Caco-2 (cell line): ENCODE measurements around the gene FGF6. TPM values are rescaled to one million over a fixed set of nuclear protein-coding genes. Genes with fewer than 3 reads are reported as not detected.

Experiments used
- BruUV-seq: library from RNA; stranded (reverse); fragments of 400-500 nt; replicated peaks from 2 replicates; lab custom pipeline; 2021; lab: Mats Ljungman, UMichigan
- CTCF ChIA-PET: fragments of 300-600 bp; sonication (Branson Sonifier 250); formaldehyde crosslinking; loops from one replicate; lab custom pipeline; 2022; ENCODE audit warnings: antibody characterized with exemption; lab: Charles Lee
- POLR2A ChIA-PET: fragments of 300-600 bp; sonication (Branson Sonifier 250); formaldehyde crosslinking; loops from one replicate; lab custom pipeline; 2022; ENCODE audit warnings: antibody characterized with exemption; lab: Charles Lee
- DNase-seq, 2 experiments: peaks; one replicate each; pipeline versions ENCODE4 v3.0.0 to v3.0.0-alpha.2; 2020 to 2022
- H3K27me3 ChIP-seq: replicated peaks from 2 replicates; pipeline ENCODE4 v1.6.0; 2011; ENCODE audit warnings: low read length; ENCODE audit not compliant: control insufficient read depth, insufficient read depth
- H3K36me3 ChIP-seq: 2 replicates; pipeline ENCODE4 v1.5.1; 2011; ENCODE audit warnings: low read length; ENCODE audit not compliant: control insufficient read depth, insufficient read depth
- H3K4me1 ChIP-seq: fragments of 250-450 bp; sonication (Bioruptor Pico); 2 replicates; pipeline ENCODE4 v1.5.1; 2020; ENCODE audit warnings: mild to moderate bottlenecking
- H3K4me3 ChIP-seq: 2 replicates; pipeline ENCODE4 v1.5.1; 2011; ENCODE audit warnings: low read depth, mild to moderate bottlenecking, control low read depth, low read length
- H3K9me3 ChIP-seq: fragments of 250-450 bp; sonication (Bioruptor Pico); 2 replicates; pipeline ENCODE4 v1.5.1; 2020; ENCODE audit warnings: mild to moderate bottlenecking, moderate library complexity
- H3K27ac Mint-ChIP-seq: one replicate; pipeline ENCODE4 v1.8.0; 2022; ENCODE audit warnings: mixed read lengths; ENCODE audit not compliant: unreplicated experiment
- H3K27me3 Mint-ChIP-seq: one replicate; pipeline ENCODE4 v1.8.0; 2022; ENCODE audit warnings: mixed read lengths; ENCODE audit not compliant: insufficient read depth, unreplicated experiment
- H3K36me3 Mint-ChIP-seq: one replicate; pipeline ENCODE4 v1.8.0; 2022; ENCODE audit warnings: mild to moderate bottlenecking, mixed read lengths; ENCODE audit not compliant: insufficient read depth, unreplicated experiment
- H3K4me1 Mint-ChIP-seq: one replicate; pipeline ENCODE4 v1.8.0; 2022; ENCODE audit warnings: low read depth, mixed read lengths; ENCODE audit not compliant: unreplicated experiment
- H3K4me3 Mint-ChIP-seq: one replicate; pipeline ENCODE4 v1.8.0; 2022; ENCODE audit warnings: mild to moderate bottlenecking, moderate library complexity, mixed read lengths; ENCODE audit not compliant: unreplicated experiment
- H3K9me3 Mint-ChIP-seq: one replicate; pipeline ENCODE4 v1.8.0; 2022; ENCODE audit warnings: mixed read lengths; ENCODE audit not compliant: unreplicated experiment
- CTCF ChIP-seq, 2 experiments: fragments of 200-600 bp in 1 of 2; IDR thresholded peaks; 1 replicate in 1 of 2; 2 replicates in 1 of 2; pipeline versions ENCODE4 v1.5.1 to v1.8.0; 2011 to 2022; ENCODE audit warnings: antibody characterized with exemption in 1 of 2, control low read depth in 1 of 2, inconsistent platforms in 1 of 2, low read depth in 1 of 2, low read length in 1 of 2, mild to moderate bottlenecking in 1 of 2, moderate library complexity in 1 of 2; ENCODE audit not compliant: insufficient read depth in 1 of 2, severe bottlenecking in 1 of 2, unreplicated experiment in 1 of 2
- intact Hi-C: fragments of 100-400 bp; cut with micrococcal nuclease; formaldehyde crosslinking; loops from one replicate; pipeline ENCODE4 v1.10.0; 2022; ENCODE audit not compliant: unreplicated experiment
- total RNA-seq: library from RNA; stranded (reverse); gene quantifications from 2 replicates; pipeline ENCODE4 v1.2.3, GENCODE V29; 2022

Gene FGF6
- total RNA-seq, 1 experiment from 2014 or later = not detected

- CTCF ChIA-PET = interaction anchor here (0.6 kb wide), 1 partner anchor 10 kb away, joined by 8 read pairs; no protein-coding TSS in a partner anchor
- H3K4me3 Mint-ChIP-seq = no peak overlapping the region
- no peaks in the 10 kb centered on the region for H3K36me3 ChIP-seq
- TF ChIP-seq CTCF (IDR thresholded peaks at IDR 0.05; ENCODE audit: insufficient read depth in 1 of 2, low read depth in 1 of 2, low read length in 1 of 2, severe bottlenecking in 1 of 2, unreplicated experiment in 1 of 2) = no peak
- peaks cover 26% of the 10 kb centered on the region for H3K9me3 Mint-ChIP-seq
- H3K4me1 Mint-ChIP-seq = no peaks in the 10 kb centered on the region
- no peak overlapping the region for H3K4me3 ChIP-seq
- H3K36me3 Mint-ChIP-seq = no peaks in the 10 kb centered on the region
- H3K9me3 ChIP-seq = peaks cover 17% of the 10 kb centered on the region; the same call in 1 of the 2 replicates
- POLR2A ChIA-PET = no interaction called here
- no peak overlapping the region for H3K27ac Mint-ChIP-seq
- intact Hi-C loops = no loop called here
- BruUV-seq = no TSS peak
- DNase-seq = no peak
- peaks cover 6% of the 10 kb centered on the region for H3K27me3 Mint-ChIP-seq
- H3K4me1 ChIP-seq = no peaks in the 10 kb centered on the region
- H3K27me3 ChIP-seq = no peaks in the 10 kb centered on the region
Observed at GRCh38 chr12:4482936-4483335, 37.3 kb upstream of the FGF6 start.

- TF ChIP-seq CTCF (IDR thresholded peaks at IDR 0.05; ENCODE audit: insufficient read depth in 1 of 2, low read depth in 1 of 2, low read length in 1 of 2, severe bottlenecking in 1 of 2, unreplicated experiment in 1 of 2) = no peak
- intact Hi-C loops = no loop called here
- Mint-ChIP-seq H3K36me3 (no peaks in the 10 kb centered on the region), H3K27ac (no peak overlapping the region), H3K4me1 (no peaks in the 10 kb centered on the region), H3K4me3 (no peak overlapping the region), H3K27me3 (peaks cover 26% of the 10 kb centered on the region), H3K9me3 (peaks cover 30% of the 10 kb centered on the region)
- Histone ChIP-seq H3K4me3 (no peak overlapping the region), H3K9me3 (peaks cover 17% of the 10 kb centered on the region; the same call in 1 of the 2 replicates), H3K27me3 (no peaks in the 10 kb centered on the region), H3K4me1 (no peaks in the 10 kb centered on the region), H3K36me3 (no peaks in the 10 kb centered on the region)
- DNase-seq = no peak
- ChIA-PET POLR2A (no interaction called here), CTCF (no interaction called here)
- no TSS peak for BruUV-seq
Observed at GRCh38 chr12:4478933-4479332, 33.3 kb upstream of the FGF6 start.

GRCh38 chr12:4477129-4477528, 31.5 kb upstream of the FGF6 start:
- POLR2A ChIA-PET = no interaction called here
- Histone ChIP-seq H3K4me3 (no peak overlapping the region), H3K36me3 (no peaks in the 10 kb centered on the region), H3K9me3 (peaks cover 17% of the 10 kb centered on the region; the same call in 1 of the 2 replicates), H3K27me3 (no peaks in the 10 kb centered on the region), H3K4me1 (no peaks in the 10 kb centered on the region)
- CTCF ChIA-PET = no interaction called here
- DNase-seq = no peak
- Mint-ChIP-seq H3K27me3 (peaks cover 36% of the 10 kb centered on the region), H3K27ac (no peak overlapping the region), H3K36me3 (no peaks in the 10 kb centered on the region), H3K4me1 (no peaks in the 10 kb centered on the region), H3K4me3 (no peak overlapping the region), H3K9me3 (peaks cover 30% of the 10 kb centered on the region)
- intact Hi-C loops = no loop called here
- no TSS peak for BruUV-seq
- no peak for TF ChIP-seq CTCF (IDR thresholded peaks at IDR 0.05; ENCODE audit: insufficient read depth in 1 of 2, low read depth in 1 of 2, low read length in 1 of 2, severe bottlenecking in 1 of 2, unreplicated experiment in 1 of 2)
